Activated naive CD8-positive, alpha-beta T cell treated with anti-CD3 and anti-CD28 coated beads for 36 hours (primary cell): ENCODE measurements around the gene IFRD2. TPM values are rescaled to one million over a fixed set of nuclear protein-coding genes. Genes with fewer than 3 reads are reported as not detected.

ENCODE experiments used
- DNase-seq: peaks from one replicate; pipeline ENCODE4 v3.0.0; 2021
- H3K27ac Mint-ChIP-seq: one replicate; pipeline ENCODE4 v1.8.0; 2022; ENCODE audit warnings: mild to moderate bottlenecking, moderate library complexity, mixed read lengths
- H3K27me3 Mint-ChIP-seq: one replicate; pipeline ENCODE4 v1.8.0; 2022; ENCODE audit warnings: mild to moderate bottlenecking, mixed read lengths
- H3K36me3 Mint-ChIP-seq: one replicate; pipeline ENCODE4 v1.8.0; 2021; ENCODE audit warnings: mild to moderate bottlenecking, mixed read lengths
- H3K4me1 Mint-ChIP-seq: one replicate; pipeline ENCODE4 v1.8.0; 2021; ENCODE audit warnings: mixed read lengths
- H3K4me3 Mint-ChIP-seq: one replicate; pipeline ENCODE4 v1.8.0; 2022; ENCODE audit warnings: mild to moderate bottlenecking, moderate library complexity, mixed read lengths
- H3K9me3 Mint-ChIP-seq: one replicate; pipeline ENCODE4 v1.8.0; 2022; ENCODE audit warnings: mixed read lengths
- total RNA-seq, 2 experiments: library from RNA; stranded (reverse); gene quantifications; one replicate each; pipeline ENCODE4 v1.2.3, GENCODE V29; 2021

IFRD2 gene
- total RNA-seq, 2 experiments from 2014 or later = 177 to 182 TPM

DNA sequence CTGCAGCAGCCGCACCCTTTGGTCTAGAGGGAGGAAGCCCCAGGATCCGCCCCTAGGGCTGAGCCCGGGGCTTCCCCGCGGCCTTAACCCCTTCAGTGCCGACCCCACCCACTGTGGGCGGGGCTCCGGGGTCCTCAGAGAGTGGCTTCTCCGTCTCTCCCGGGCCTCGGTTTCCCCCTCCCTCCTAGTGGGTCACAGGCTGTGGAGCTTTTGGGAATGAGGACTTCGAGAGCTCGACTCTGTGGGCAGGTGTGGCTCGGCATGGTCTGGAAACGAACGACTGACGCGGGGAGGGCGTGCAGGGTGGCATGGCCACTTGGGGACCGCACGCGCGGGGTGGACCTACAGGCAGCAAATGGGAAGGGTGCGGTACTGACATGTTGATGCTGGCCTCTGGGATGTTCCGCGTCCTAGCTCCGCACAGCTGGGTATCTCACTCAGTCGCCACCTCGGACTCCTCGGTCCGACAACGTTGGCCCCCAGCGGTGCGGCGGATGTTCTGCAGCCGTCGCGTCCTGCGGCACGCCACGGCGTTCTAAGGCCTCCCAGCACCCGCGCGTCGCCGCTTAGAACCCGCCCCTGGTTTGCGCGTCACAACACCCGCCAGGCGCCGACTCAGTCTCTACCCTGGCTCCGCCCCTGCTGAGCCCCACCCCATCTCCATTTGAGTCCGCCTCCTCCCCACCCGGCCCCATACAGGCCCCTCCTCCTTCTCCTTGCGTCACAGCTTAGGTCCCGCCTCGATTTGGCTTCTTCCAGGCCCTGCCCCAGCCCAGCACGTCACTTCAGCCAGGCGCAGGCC lies 6.8 kb upstream of the IFRD2 start, which contains the start of the genes HYAL3 and NAA80:
Gene HYAL3, minus strand, starts transcription at position 570 of the 802 bp plus-strand sequence. CDS start 3,803 bp downstream, outside the sequence.
Gene NAA80, minus strand, starts transcription at position 570 of the 802 bp plus-strand sequence. CDS start 1,942 bp downstream, outside the sequence.
- H3K27me3 Mint-ChIP-seq = no peaks in the 10 kb centered on the region
- peaks cover 17% of the 10 kb centered on the region for H3K4me1 Mint-ChIP-seq
- DNase-seq = peak; percentile 99
- peak within 1 kb of the TSS; percentile 92 for H3K4me3 Mint-ChIP-seq
- H3K27ac Mint-ChIP-seq = peak within 1 kb of the TSS; percentile 98
- H3K36me3 Mint-ChIP-seq = peaks cover 4% of the 10 kb centered on the region
- H3K9me3 Mint-ChIP-seq = no peaks in the 10 kb centered on the region

DNA sequence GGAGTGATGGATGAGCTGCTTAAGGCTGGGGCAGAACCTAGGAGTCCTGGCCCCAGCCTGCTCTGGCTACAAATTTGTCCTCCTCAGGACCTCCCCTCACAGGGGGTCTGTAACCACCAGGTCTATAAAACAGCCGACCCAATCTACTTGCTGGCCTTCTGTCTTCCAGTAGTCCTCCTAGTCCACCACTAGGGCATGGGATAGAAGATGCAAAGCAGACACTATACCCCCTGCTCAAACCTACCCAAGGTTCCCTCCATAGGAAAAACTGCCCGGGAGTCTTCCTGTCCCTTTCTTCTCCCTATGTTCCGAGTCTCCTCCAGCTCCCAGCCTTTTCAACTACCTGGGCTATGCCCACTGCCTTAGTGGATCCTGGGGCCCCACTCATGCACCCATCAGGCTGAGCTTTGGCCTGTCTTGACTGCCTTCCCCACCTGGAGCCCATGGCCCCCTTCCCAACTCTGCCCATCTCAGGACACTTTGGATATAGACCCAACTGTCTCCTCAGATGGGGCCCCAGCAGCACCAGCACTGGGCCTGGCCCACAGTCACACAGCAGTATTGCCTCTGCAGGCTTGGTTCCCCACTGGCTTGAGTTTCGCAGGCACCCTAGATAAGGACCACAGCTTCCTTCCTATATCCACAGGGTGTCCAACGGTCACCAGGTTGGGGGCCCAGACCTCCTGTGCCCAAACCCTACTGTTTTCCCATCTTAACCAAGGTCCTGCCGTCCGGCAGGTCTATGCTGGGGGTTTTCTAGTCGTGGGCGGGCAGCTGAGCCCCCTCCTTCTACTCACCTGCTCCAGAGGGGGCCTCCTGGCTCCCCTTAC lies 5.9 kb upstream of the IFRD2 start:
- peaks cover 4% of the 10 kb centered on the region for H3K36me3 Mint-ChIP-seq
- H3K27ac Mint-ChIP-seq = peak overlapping the region; percentile 98
- no peaks in the 10 kb centered on the region for H3K9me3 Mint-ChIP-seq
- DNase-seq = no peak
- H3K27me3 Mint-ChIP-seq = no peaks in the 10 kb centered on the region
- H3K4me3 Mint-ChIP-seq = peak overlapping the region; percentile 92
- peaks cover 17% of the 10 kb centered on the region for H3K4me1 Mint-ChIP-seq

DNA sequence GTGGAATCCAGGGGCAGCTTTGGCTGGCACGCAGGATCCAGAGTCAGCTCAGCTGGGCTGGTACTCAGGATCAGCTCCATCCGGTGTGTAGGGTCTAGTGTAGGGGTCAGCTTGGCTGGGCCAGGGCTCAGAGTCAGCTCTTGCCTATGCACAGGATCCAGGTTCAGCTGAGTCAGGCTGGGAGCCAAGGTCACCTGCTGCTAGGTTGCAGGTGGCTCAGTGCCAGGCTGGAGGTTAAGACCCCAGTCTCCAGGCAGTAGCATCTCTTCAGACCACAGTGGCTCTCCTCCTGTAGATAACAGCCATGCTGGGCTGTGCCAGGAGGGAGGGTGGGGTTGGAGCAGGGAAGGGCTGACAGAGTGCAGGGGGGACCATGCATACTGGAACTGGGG lies 5.2 kb upstream of the IFRD2 start:
- no peak overlapping the region for H3K27ac Mint-ChIP-seq
- no peak overlapping the region for H3K4me3 Mint-ChIP-seq
- no peak for DNase-seq
- no peaks in the 10 kb centered on the region for H3K9me3 Mint-ChIP-seq
- peaks cover 4% of the 10 kb centered on the region for H3K36me3 Mint-ChIP-seq
- H3K4me1 Mint-ChIP-seq = peaks cover 23% of the 10 kb centered on the region
- H3K27me3 Mint-ChIP-seq = no peaks in the 10 kb centered on the region

DNA sequence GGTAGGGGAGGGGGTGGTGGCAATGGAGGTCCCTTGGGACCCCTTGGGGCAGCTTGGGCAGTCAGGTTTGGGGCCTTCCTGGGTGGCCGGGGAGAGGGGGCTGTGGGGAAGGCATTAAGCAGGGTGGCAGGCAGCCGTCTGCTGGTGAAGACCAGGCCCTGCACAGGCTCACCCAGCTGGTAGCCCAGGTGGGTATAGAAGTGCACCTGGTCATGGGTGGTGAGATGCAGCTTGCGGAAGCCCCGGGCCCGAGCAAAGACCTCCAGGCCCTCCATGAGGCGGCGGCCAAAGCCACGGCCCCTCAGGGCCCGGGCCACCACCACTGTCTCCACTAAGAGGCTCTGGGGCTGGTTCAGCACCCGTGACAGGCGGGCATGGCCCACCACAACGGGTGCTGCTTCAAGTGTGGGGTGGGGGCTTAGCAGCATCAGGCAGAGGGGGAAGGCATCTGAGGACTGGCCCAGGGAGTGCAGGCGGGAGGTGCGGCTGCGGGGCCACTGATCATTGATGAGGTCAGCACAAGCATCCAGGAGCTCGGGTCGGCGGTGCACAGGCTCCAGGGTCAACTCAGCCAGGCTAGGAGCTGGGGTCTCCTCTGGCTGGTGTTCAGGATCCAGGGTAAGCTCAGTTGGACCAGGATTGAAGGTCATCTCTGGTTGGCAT lies 4.6 kb upstream of the IFRD2 start:
- Mint-ChIP-seq H3K4me3 (no peak overlapping the region), H3K9me3 (no peaks in the 10 kb centered on the region), H3K27me3 (no peaks in the 10 kb centered on the region), H3K36me3 (peaks cover 4% of the 10 kb centered on the region), H3K27ac (no peak overlapping the region), H3K4me1 (peaks cover 23% of the 10 kb centered on the region)
- no peak for DNase-seq

DNA sequence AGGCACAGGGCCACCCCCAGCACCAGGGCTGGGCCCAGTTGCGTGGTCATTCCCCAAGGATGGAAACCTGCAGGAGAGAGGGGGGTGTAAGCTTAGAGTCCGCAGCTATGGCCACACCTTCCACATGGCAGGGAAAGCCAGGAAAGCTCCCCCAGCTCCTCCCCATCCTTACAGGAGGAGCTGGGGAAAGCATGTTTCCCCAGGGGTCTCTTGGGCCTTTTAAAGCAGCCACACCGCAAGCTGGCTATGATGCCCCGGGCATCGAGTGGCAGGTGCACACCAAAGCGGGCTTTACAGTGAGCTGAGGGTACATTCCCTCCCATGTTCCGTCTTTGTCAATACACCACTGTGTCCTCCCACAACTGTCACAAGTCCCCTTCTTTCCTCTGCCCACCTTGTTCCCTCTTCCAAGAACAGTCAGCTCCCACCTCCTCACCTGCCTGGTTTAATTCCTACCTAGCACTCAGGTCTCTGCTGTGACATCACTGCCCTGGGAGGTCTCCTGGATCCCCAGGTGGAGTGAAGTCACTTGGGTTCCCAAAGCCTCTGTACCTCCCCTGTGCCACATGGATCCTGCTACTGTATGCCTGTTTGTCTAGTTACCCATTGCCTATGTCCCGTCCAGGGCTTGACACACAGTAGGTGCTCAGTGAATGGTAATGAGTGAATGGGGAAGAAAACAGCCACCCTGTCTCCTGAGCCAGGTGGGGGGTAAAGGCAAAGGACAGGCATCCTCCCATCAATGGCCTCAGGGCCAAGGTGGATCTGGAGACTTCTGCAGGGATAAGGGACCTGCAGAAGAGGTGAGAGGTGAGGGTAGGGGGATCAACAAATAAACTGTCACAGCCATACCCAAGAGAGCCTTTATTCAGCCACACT lies 3.6 kb upstream of the IFRD2 start:
- Mint-ChIP-seq H3K4me1 (peaks cover 22% of the 10 kb centered on the region), H3K27ac (peak overlapping the region; percentile 26), H3K27me3 (no peaks in the 10 kb centered on the region), H3K36me3 (peaks cover 11% of the 10 kb centered on the region), H3K4me3 (no peak overlapping the region), H3K9me3 (no peaks in the 10 kb centered on the region)
- no peak for DNase-seq

DNA sequence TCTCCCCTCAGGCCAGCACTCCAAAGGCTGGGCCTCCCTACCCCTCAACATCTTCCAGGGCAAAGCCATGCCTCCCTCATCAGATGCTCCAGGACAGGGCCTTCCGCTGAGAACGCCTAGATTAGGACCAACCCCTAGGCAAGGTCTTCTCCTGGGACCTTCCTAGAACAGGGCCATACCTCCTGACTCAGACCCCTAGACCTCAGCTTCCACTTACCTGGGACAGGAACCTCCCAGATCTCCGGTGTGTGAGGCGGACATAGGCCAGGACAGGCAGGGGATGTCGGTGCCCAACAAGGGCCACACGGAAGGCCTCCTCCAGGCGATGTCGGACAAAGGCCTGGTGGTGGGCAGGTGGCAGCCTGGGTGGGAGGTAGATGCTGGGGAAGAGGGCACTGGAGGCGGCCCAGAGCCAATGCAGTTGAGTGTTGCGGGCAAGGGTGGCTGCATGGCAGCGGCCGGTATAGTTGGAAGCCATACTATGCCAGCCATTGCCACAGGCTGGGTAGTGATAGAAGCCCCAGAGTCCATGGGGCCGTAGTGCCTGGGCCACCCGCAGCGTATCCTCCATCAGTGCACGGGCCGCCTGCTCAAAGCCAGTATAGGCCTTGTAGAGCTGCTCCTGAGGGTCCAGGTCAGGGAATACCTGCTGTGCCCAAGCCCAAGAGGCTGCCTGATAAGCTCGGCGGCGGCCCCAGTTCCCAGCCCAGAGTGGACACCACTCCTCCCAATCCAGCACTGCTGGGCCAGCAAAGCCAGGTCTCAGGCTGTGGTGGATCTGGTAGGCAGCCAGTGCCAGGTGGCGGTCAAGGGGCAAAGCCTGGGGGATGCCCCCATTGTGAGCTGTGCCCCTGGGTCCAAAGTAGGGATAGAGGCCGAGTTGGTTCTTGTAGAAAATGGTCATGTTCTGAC lies 2.5 kb upstream of the IFRD2 start:
- Mint-ChIP-seq H3K27me3 (no peaks in the 10 kb centered on the region), H3K27ac (no peak overlapping the region), H3K4me1 (peaks cover 14% of the 10 kb centered on the region), H3K36me3 (peaks cover 11% of the 10 kb centered on the region), H3K9me3 (no peaks in the 10 kb centered on the region), H3K4me3 (no peak overlapping the region)
- DNase-seq = no peak

DNA sequence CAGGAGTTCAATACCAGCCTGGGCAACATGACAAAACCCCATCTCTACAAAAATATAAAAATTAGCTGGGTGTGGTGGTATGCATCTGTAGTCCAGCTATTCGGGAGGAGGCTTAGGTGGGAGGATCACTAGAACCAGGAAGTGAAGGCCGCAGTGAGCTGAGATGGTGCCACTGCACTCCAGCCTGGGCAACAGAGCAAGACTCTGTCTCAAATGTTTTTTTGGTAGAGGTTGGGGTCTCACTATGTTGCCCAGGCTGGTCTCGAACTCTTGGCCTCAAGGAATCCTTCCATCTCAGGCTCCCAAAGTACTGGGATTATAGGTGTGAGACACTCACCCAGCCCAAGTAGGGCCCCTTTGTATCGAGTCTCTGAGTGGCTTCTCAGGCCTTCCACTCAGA lies 1.9 kb upstream of the IFRD2 start:
- no peak for DNase-seq
- Mint-ChIP-seq H3K27ac (no peak overlapping the region), H3K27me3 (no peaks in the 10 kb centered on the region), H3K9me3 (no peaks in the 10 kb centered on the region), H3K4me1 (peaks cover 13% of the 10 kb centered on the region), H3K4me3 (no peak overlapping the region), H3K36me3 (peaks cover 11% of the 10 kb centered on the region)

DNA sequence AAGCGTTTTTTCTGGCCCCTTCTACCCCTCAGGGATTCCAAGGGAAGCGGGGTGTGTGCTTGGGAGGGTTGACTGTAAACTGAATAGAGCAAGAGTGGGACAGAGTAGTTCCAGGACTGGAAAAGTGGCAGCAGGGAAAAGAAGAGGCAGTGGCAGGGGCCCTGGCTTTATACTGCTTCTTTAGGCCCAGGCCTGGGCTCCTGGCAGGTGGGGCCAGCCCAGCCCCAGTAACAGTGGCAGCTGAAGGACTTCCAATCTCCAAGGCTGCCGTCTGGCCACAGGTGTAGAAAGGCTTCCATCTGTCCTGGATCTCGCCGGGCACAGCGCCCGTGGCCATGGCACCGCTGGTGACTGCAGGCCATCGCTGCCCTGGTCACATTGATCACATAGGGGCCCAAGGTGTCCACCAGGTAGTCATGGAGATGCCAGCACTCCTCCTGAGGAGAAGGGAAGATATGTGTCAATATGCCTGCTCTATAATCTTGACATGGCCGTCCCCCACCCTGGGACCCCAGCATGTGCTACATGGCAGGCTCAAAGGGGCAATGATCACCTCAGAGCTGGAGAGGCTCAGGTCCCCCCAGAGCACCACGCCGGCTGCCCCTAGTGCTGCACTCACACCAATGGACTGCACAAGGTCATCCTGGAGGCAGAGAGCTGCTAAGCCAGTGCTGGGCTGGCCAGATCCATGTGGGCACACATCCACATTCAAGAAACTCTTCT lies 1.0 kb upstream of the IFRD2 start:
- no peak for DNase-seq
- H3K36me3 Mint-ChIP-seq = peaks cover 11% of the 10 kb centered on the region
- H3K27ac Mint-ChIP-seq = peak overlapping the region; percentile 94
- H3K9me3 Mint-ChIP-seq = no peaks in the 10 kb centered on the region
- H3K4me1 Mint-ChIP-seq = peaks cover 13% of the 10 kb centered on the region
- no peaks in the 10 kb centered on the region for H3K27me3 Mint-ChIP-seq
- peak overlapping the region; percentile 97 for H3K4me3 Mint-ChIP-seq

DNA sequence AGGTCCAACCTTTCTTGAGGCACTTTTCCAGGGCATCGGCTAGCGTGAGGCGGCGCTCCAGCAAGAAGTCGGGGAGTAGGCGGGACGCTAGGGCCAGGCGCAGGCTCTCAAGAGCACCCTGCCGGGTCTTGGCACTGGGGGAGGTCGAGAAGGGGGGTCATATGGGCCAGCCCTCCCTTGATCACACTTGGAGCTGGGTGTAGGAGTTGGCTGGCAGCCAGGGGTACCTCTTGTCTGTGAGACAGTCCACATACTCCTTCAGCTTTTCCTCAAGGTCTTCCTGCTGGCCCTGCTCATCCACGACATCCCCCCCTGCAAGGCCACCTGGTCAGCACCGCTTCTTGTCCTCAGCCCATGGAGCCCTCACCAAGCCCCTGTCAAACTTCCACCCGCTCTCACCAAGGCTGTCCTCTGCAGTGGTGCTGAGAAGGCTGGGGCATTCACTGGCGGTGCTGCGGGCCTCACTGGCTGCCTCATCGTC lies 2.0 kb downstream of the IFRD2 start:
- no peak overlapping the region for H3K27ac Mint-ChIP-seq

DNA sequence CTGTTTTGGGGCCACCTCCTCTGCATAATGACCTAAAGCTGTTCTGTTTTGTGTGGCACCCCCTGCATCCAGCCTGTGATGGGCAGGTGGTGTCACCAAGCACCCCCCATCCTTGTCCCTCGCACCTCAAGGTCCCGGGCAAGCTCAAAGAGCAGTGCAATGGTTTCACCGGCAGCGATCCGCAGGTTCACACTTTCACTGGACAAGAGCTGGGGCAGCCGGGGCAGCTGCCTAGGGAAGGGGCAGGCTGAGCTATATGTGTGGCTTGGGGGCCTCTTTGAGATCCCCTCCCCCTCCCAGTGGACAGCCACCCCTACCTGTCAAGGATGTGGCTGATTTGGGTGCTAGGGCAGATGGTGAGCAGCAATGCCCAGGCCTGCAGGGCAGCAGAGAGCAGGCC lies 3.1 kb downstream of the IFRD2 start:
- H3K9me3 Mint-ChIP-seq = no peaks in the 10 kb centered on the region
- DNase-seq = no peak
- H3K4me1 Mint-ChIP-seq = peaks cover 8% of the 10 kb centered on the region
- H3K27me3 Mint-ChIP-seq = no peaks in the 10 kb centered on the region
- H3K27ac Mint-ChIP-seq = no peak overlapping the region
- no peak overlapping the region for H3K4me3 Mint-ChIP-seq
- peaks cover 22% of the 10 kb centered on the region for H3K36me3 Mint-ChIP-seq

More for the DNA sequence above, 2.0 kb downstream of the IFRD2 start:
- Mint-ChIP-seq H3K36me3 (peaks cover 22% of the 10 kb centered on the region), H3K27me3 (no peaks in the 10 kb centered on the region), H3K9me3 (no peaks in the 10 kb centered on the region), H3K4me1 (peaks cover 8% of the 10 kb centered on the region), H3K4me3 (peak overlapping the region; percentile 97)
- no peak for DNase-seq

DNA sequence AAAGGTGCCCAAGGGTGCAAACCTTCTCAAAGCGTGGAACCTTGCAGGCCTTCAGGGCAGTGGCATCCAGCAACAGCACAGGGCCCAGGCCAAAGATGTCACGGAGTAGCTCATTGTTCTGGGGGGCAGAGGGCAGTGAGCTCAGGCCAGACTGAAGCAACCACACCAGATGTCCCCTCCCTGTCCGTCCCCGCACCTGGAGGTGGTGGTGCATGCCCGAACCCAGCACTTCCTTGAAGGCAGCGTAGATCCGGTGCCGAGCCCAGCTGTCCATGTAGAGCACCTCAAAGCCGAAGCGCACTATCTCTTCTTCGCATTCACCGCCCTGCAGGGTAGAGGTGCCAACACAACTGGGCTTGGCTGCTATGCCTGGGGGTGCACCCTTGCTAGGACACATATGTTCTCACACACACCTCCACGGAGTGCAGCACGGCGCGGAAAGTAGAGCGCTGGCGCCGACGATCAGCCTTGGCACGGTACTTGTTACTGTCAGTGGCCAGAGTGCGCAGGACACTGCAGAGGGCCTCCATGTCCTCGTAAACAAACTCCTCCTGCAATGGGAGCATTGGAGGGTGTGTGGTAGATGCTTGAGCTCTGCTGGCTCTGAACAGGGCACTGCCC lies 3.7 kb downstream of the IFRD2 start:
- Mint-ChIP-seq H3K4me3 (no peak overlapping the region), H3K4me1 (peaks cover 8% of the 10 kb centered on the region), H3K27me3 (no peaks in the 10 kb centered on the region), H3K36me3 (peaks cover 22% of the 10 kb centered on the region), H3K27ac (no peak overlapping the region), H3K9me3 (no peaks in the 10 kb centered on the region)
- DNase-seq = no peak

DNA sequence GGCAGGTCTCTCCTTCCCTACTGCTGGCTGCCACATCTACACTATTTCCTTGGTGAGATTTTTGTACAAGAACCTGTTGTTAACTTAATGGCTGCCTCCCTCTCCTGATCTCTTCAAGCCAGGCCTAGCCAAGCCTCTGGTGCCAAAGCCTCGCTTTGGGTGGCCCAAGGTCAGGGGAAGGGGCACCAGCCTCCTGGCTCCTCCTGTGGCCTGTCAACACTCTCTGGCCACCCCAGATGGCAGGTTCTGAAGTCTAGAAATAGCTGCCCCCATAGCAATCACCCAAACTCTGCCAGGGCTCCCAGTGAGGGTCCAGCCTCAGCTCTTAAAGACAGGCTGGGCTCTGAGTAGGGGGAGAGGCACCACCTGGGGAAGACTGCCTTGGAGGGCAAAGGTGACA lies 5.0 kb downstream of the IFRD2 start:
- H3K27me3 Mint-ChIP-seq = no peaks in the 10 kb centered on the region
- no peak overlapping the region for H3K4me3 Mint-ChIP-seq
- peaks cover 22% of the 10 kb centered on the region for H3K36me3 Mint-ChIP-seq
- no peak for DNase-seq
- H3K27ac Mint-ChIP-seq = no peak overlapping the region
- H3K4me1 Mint-ChIP-seq = peaks cover 2% of the 10 kb centered on the region
- H3K9me3 Mint-ChIP-seq = no peaks in the 10 kb centered on the region
